GM12801 (cell line): ENCODE data around the gene OR2T3.
"Not testable (repeated sequence)": the region's sequence is repeated elsewhere in the genome, so short reads cannot be mapped to it uniquely, and the experiment has no call there.

Source experiments
- TF ChIP-seq, protein P1 (sequence below): IDR thresholded peaks from one replicate; pipeline ENCODE4 v1.5.1; 2011; ENCODE audit warnings: control low read depth; ENCODE audit not compliant: insufficient read length; ENCODE audit errors: extremely low read depth

OR2T3 gene, protein sequence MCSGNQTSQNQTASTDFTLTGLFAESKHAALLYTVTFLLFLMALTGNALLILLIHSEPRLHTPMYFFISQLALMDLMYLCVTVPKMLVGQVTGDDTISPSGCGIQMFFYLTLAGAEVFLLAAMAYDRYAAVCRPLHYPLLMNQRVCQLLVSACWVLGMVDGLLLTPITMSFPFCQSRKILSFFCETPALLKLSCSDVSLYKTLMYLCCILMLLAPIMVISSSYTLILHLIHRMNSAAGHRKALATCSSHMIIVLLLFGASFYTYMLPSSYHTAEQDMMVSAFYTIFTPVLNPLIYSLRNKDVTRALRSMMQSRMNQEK

DNA sequence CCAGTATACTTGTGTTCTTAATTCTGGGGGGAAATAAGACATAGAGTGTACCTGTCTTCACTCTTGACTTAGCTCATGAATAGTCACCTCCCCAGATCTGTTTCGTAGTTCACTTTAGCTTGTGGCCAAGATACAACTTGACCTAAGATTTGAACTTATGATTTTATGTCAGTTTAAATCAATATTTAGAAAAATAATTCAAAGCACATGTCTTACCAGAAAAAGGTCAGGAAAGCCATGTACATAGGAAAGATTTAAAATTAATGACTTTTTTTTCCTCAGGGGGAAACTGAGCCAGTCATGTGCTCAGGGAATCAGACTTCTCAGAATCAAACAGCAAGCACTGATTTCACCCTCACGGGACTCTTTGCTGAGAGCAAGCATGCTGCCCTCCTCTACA, at the start of gene OR2T3:
TSS of gene OR2T3 (plus strand) at position 301 of the 400 bp plus-strand sequence. CDS start at position 301, 0 bp downstream.
- TF ChIP-seq, protein P1, sequence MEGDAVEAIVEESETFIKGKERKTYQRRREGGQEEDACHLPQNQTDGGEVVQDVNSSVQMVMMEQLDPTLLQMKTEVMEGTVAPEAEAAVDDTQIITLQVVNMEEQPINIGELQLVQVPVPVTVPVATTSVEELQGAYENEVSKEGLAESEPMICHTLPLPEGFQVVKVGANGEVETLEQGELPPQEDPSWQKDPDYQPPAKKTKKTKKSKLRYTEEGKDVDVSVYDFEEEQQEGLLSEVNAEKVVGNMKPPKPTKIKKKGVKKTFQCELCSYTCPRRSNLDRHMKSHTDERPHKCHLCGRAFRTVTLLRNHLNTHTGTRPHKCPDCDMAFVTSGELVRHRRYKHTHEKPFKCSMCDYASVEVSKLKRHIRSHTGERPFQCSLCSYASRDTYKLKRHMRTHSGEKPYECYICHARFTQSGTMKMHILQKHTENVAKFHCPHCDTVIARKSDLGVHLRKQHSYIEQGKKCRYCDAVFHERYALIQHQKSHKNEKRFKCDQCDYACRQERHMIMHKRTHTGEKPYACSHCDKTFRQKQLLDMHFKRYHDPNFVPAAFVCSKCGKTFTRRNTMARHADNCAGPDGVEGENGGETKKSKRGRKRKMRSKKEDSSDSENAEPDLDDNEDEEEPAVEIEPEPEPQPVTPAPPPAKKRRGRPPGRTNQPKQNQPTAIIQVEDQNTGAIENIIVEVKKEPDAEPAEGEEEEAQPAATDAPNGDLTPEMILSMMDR, result not testable (repeated sequence)

DNA sequence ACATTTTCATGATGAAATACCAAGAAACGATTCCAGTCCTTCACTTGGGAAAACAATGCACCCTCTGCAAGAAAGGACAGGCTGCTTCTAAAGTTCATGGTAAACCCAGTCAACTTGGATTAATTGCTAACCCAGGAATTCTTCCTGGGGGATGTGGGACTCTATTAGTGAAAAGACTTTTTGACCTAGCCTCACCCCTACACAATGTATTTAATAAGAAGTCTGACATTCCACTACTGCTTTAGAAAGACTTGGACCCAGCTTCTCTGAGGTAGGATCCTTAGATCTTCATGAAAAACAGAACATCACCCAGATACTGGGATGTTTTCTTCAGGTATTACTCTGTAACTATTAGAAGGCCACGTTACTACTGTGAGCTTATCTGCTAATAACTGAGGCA, 27.8 kb upstream of the OR2T3 start, which contains the start of gene OR2T2:
TSS of gene OR2T2 (plus strand) at position 239 of the 400 bp plus-strand sequence. CDS start 7,161 bp downstream, outside the sequence.
- TF ChIP-seq, protein P1, result not testable (repeated sequence)

DNA sequence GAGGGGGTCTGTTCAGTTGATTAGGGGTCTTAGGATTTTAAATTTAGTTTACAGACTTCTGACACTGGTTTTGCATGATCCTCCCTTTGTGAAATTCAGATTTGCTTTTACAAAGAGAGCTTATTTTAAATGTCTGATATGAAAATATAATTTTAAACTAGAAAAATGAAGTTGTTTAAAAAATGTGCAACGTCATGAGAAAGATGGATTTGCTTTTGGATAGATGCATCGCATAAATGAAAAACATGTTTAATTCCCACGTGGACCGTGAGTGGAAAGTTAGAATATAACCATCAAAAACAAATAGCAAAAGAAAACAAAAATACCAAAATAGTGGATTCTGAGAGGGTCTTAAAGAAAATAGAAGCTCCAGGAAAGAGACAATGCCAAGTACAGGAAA, 2.0 kb upstream of the OR2T3 start:
- TF ChIP-seq, protein P1, result no peak

DNA sequence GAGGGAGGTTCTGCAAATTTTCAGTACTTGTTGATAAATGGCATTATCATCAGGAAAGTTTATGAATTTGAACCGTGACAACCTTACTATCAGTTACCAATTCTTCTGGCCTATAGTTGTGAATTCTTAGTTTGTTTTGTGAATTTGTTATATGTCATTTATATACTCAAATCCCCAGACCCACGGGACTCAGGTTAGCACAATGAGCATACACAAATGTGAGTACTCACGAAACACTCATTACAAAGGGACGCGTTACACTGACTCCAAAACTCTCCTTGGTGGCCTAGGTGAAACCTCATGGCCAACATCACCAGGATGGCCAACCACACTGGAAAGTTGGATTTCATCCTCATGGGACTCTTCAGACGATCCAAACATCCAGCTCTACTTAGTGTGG, 15.1 kb downstream of the OR2T3 start, which contains the start of gene OR2T5:
TSS of gene OR2T5 (plus strand) at position 301 of the 400 bp plus-strand sequence. CDS start at position 301, 0 bp downstream.
- TF ChIP-seq, protein P1, result not testable (repeated sequence)

DNA sequence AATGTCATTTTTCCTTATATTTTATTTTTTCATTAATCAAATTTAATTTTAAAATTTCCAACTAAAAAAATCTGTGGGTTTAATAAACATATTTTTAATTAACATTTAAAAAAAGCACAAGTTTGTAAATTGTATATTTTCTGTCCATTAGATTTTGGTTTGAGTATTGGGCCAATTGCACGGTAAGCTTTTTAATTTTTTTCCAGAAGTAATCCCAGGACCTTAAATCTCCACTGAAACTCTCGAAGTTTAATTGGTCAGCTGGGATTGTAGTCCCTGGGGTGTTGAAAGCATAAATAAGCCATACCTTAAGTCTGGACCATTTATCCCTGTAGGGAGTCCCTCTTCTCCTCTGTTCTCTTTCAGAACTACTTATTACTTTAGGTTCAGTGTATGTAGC, 34.6 kb downstream of the OR2T3 start, which contains the start of gene OR2G6:
TSS of gene OR2G6 (plus strand) at position 301 of the 400 bp plus-strand sequence. CDS start 13,574 bp downstream, outside the sequence.
- TF ChIP-seq, protein P1, result not testable (repeated sequence)

DNA sequence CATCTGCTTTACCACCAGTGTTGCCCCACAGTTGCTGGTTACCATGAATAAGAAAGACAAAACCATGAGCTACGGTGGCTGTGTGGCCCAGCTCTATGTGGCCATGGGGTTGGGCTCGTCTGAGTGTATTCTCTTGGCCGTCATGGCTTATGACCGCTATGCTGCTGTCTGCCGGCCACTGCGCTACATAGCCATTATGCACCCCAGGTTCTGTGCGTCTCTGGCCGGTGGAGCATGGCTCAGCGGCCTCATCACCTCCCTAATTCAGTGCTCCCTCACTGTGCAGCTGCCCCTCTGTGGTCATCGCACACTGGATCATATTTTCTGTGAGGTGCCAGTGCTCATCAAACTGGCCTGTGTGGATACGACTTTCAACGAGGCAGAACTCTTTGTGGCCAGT, 48.7 kb downstream of the OR2T3 start:
- TF ChIP-seq, protein P1, result no peak
